Right lobe of liver (tissue), 4 donors: ENCODE measurements around the gene LPAR2.

Experiments used
- CTCF ChIP-seq, 4 donors: fragments of 200-600 bp in 3 of 4; fragments of 450-650 bp in 1 of 4; IDR thresholded peaks; one replicate each; pipeline versions ENCODE4 v1.5.1 to v1.8.0; 2016 to 2022; ENCODE audit warnings: antibody characterized with exemption in 4 of 4, mild to moderate bottlenecking in 2 of 4
- POLR2A ChIP-seq: fragments of 450-650 bp; IDR thresholded peaks from one replicate; pipeline ENCODE4 v1.6.1; 2017; ENCODE audit warnings: antibody characterized with exemption, mild to moderate bottlenecking
- donor health status: DM: no; HTN: no; CAD: no.
- donor health status: DM: no; HTN: no; CAD: no.
- donor health status: DM: no; HTN: yes; CAD: no.

- no peak for TF ChIP-seq CTCF (IDR thresholded peaks at IDR 0.05)
- no peak for TF ChIP-seq POLR2A
Measured at GRCh38 chr19:19674315-19674714, 46.3 kb upstream of the LPAR2 start.
